ENCODE data around the gene MIPEP.

DNA sequence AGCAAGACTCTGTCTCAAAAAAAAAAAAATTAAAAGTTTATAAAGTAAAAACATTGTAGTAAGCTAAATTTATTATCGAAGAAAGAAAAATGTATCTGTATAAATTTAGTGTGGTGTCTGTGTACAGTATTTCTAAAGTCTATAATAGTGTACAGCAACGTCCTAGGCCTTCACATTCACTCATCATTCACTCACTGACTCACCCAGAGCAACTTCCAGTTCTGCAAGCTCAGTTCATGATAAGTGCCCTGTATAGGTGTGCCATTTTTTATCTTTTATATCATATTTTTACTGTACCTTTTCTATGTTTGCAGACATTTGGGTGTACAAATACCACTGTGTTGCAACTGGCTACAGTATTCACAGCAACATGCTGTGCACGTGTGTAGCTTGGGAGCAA is 200.9 kb downstream of the MIPEP start:
- TF ChIP-seq, protein P1, sequence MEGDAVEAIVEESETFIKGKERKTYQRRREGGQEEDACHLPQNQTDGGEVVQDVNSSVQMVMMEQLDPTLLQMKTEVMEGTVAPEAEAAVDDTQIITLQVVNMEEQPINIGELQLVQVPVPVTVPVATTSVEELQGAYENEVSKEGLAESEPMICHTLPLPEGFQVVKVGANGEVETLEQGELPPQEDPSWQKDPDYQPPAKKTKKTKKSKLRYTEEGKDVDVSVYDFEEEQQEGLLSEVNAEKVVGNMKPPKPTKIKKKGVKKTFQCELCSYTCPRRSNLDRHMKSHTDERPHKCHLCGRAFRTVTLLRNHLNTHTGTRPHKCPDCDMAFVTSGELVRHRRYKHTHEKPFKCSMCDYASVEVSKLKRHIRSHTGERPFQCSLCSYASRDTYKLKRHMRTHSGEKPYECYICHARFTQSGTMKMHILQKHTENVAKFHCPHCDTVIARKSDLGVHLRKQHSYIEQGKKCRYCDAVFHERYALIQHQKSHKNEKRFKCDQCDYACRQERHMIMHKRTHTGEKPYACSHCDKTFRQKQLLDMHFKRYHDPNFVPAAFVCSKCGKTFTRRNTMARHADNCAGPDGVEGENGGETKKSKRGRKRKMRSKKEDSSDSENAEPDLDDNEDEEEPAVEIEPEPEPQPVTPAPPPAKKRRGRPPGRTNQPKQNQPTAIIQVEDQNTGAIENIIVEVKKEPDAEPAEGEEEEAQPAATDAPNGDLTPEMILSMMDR (IDR thresholded peaks at IDR 0.05): no peak
- no peak for TF ChIP-seq POLR2A (IDR thresholded peaks at IDR 0.05)

Measured in thyroid gland (tissue), 4 donors.